Hepatocyte (in vitro differentiated cells): ENCODE data around the gene TMPRSS7.

ENCODE experiments used
- EZH2phosphoT487 ChIP-seq: fragments of 200-600 bp; sonication (generic); IDR thresholded peaks from one replicate; pipeline ENCODE4 v1.6.1; 2018; ENCODE audit warnings: antibody characterized with exemption, mild to moderate bottlenecking, low read depth, moderate library complexity; ENCODE audit not compliant: unreplicated experiment, severe bottlenecking
- TF ChIP-seq, protein P1 (sequence below): fragments of 200-600 bp; sonication (generic); IDR thresholded peaks from 2 replicates; pipeline ENCODE4 v1.5.1; 2016; ENCODE audit warnings: antibody characterized with exemption, mild to moderate bottlenecking; ENCODE audit not compliant: poor library complexity

DNA sequence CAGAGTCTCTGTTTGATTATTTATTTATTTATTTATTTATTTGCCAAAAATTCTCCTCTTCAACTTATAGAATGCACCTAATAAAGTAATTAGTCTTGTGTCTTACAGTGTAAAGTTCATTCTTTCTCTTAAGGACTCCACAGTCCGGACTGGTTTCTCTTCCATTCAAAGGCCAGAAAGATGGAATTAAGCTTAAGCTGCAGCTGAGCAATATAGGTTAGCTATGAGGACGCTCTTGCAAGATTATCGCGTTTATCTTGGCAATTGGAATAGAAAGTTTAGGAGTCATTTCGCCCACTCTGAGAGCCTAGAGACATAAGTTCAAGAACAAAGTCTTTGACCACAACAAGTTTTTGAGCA is 20.8 kb upstream of the TMPRSS7 start:
- TF ChIP-seq, protein P1, sequence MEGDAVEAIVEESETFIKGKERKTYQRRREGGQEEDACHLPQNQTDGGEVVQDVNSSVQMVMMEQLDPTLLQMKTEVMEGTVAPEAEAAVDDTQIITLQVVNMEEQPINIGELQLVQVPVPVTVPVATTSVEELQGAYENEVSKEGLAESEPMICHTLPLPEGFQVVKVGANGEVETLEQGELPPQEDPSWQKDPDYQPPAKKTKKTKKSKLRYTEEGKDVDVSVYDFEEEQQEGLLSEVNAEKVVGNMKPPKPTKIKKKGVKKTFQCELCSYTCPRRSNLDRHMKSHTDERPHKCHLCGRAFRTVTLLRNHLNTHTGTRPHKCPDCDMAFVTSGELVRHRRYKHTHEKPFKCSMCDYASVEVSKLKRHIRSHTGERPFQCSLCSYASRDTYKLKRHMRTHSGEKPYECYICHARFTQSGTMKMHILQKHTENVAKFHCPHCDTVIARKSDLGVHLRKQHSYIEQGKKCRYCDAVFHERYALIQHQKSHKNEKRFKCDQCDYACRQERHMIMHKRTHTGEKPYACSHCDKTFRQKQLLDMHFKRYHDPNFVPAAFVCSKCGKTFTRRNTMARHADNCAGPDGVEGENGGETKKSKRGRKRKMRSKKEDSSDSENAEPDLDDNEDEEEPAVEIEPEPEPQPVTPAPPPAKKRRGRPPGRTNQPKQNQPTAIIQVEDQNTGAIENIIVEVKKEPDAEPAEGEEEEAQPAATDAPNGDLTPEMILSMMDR, result no peak
- no peak for TF ChIP-seq EZH2phosphoT487
